Stimulated activated CD4-positive, alpha-beta T cell treated with anti-CD3 and anti-CD28 coated beads, Interleukin-4, amount 100 ng/mL, for 4 hours (primary cell): ENCODE results near the gene THBS4.
A peak's percentile ranks its signal among the peaks of the same experiment; 100 is the strongest.
"Not testable (repeated sequence)": the region's sequence is repeated elsewhere in the genome, so short reads cannot be mapped to it uniquely, and the experiment has no call there.

Experiments used
- DNase-seq, 2 experiments: peaks; one replicate each; pipeline ENCODE4 v3.0.0-alpha.2; 2020

THBS4 gene

DNA sequence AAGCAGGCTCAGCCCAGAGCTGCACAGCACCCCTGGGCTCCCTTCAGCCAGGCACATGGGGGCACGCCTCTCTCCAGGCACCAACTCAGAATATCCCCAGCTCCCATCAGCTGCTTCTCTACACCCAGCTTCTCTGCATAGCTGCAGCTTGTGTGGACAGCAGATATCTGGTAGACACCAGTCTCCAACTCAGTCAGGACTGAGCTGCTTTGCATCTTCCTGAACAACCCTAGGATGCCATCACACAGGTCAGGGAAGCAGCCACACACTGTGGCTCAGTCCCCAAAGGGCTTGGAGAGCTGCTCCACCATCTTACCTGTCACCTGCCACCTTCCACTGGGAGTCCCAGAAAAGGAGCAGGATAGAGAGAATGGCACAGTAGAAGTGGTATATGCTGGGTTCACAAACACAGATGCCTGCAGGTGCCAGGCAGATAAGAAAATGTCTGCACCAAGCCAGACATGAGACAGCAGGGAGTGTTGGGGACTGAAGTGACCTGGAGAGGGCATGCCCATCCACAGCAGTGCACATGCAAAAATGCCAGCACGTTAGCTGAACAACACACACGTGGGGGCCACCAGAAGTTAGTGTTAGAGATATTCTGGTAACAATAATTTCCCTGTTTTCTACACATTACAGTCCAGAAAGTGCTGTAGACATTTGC lies 42.0 kb downstream of the THBS4 start:
- no peak for DNase-seq

DNA sequence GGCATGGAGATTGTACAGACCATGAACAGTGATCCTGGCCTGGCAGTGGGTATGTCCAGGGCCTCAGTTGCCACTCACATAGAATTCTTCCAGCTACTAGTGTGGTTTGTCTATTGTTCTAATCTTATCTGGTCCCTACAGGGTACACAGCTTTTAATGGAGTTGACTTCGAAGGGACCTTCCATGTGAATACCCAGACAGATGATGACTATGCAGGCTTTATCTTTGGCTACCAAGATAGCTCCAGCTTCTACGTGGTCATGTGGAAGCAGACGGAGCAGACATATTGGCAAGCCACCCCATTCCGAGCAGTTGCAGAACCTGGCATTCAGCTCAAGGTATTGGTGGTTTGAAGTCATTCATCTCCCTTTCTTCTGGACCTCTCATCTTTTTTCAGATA lies 43.8 kb downstream of the THBS4 start:
- no peak for DNase-seq

DNA sequence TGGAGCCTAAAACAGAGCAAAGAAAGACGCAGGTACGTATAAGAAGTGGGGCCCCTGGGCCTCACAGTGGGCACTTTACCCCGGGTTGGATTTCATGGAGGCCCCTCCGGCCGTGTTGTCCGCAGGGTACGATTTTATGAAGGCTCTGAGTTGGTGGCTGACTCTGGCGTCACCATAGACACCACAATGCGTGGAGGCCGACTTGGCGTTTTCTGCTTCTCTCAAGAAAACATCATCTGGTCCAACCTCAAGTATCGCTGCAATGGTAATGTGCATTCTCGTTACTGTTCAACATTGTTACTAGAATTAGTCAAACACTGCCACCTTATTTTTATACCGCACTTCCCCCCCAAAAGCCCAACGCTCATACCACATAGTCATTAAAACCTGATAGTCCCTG lies 47.1 kb downstream of the THBS4 start:
- no peak for DNase-seq

DNA sequence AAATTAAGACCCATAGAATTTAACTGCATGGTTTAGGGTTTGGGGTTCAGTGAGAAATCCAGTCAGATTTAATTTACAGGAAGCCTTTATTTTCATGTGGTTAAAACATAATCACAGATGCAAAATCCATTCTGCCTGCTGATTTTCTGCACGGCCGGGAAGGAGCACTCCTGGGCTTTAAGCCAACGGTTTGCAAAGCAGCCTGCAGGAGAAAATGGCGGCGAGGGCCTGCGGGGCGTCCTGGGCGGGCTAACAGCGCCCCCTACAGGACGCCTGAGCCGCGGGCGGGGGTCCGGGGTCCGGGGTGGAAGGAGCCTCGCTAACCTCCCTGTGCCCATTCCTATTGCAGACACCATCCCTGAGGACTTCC lies 47.6 kb downstream of the THBS4 start:
- peak; percentile 25 to 61 for DNase-seq

DNA sequence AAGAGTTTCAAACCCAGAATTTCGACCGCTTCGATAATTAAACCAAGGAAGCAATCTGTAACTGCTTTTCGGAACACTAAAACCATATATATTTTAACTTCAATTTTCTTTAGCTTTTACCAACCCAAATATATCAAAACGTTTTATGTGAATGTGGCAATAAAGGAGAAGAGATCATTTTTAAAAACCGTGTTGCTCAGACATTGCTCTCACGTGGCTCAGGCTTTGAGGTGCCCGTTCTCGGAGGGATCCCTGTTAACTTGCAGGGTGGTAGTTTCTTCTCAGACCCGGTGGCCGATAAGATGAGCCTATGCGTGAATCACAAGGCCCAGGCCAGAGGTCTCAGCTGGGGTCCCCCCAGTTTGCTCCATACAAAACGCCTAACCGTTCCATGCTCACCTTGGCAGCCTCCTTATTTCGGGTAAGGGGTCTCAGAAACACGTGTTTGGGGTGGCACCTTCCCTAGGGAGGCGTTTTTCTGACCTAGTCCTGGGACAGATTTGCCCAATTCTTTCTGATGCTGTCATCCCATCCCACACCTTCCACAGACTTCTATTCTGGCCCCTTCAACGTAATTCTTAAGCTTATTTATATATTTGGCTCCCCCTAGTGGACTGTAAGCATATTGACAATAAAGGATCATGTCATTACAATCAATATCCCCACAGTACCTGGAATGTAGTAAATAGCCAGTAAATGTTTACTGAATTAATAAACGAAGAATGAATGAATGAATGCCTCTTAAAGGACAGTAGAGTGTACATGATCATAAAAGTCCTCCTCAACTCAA lies 48.1 kb downstream of the THBS4 start:
- DNase-seq, result peak in 1 of 2 experiments; percentile 5

DNA sequence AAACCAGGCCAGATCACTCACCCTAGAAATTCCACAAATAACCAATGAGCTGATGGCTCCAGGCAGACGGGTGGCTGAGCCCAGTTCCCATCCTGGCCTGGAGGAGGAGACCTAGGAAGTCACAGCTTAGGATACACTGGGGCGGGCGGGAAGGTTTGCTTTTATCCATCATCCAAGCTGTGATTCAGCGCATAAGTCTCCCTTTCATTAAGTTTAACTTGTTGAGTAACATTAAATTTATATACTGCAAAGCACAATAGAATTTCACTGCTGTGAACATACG lies 55.7 kb downstream of the THBS4 start:
- DNase-seq, result no peak

DNA sequence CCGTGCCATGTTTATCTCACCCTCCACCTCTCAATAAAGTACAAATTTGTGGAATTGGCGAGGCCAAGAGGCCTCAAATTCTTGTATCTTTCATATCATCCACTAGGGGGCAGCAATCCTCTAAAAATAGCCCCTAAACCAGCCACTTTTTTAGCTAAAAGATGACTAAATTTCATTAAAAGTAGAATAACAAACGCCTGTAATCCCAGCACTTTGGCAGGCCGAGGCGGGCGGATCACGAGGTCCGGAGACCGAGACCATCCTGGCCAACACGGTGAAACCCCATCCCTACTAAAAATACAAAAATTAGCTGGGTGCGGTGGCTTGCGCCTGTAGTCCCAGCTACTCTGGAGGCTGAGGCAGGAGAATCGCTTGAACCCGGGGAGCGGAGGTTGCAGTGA lies 56.6 kb downstream of the THBS4 start:
- DNase-seq, result peak in 1 of 2 experiments; percentile 6

DNA sequence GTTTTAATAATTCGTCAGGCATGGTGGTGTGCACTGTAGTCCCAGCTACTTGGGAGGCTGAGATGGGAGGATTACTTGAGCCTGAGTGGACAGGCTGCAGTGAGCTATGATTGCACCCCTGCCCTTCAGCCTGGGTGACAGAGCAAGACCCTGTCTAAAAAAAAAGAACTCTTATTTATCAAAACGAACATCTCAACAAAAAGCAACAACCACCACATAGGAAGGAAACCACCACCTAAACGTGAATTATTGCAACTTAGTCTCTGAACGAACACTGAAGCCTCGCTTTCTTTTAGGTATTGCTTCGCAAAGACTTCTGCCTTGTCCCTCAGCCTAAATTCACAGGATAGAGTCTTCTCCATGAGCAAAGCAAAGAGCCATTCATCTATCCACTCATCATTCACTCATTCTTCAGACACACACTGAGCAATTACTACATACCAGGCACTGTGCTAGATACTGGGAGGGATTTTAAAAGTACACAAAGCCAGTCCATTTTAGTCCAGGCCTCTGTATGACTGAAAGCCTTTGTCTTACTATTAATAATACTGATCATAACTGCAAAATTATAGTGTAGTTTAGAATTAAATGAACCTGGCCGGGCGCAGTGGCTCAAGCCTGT lies 57.4 kb downstream of the THBS4 start:
- no peak for DNase-seq

DNA sequence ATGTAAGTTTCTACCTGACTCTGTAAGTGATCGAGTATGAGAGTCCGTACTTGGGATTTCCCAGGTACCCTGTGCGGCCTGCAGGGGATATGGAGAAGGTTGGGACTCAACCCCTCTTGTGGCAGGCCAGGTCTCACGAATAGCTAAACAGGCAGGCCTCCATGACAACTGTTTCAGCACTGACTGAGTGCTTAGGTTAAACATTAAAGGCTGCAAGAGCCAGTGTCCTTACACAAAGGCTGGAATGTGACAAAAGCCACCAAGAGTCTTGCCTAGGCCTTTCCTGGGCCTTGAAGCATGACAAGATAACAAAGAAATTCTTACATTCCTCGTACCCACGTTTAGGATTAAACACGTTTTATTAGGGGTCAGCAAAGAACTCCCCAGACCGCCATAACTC lies 58.6 kb downstream of the THBS4 start:
- DNase-seq, result no peak

DNA sequence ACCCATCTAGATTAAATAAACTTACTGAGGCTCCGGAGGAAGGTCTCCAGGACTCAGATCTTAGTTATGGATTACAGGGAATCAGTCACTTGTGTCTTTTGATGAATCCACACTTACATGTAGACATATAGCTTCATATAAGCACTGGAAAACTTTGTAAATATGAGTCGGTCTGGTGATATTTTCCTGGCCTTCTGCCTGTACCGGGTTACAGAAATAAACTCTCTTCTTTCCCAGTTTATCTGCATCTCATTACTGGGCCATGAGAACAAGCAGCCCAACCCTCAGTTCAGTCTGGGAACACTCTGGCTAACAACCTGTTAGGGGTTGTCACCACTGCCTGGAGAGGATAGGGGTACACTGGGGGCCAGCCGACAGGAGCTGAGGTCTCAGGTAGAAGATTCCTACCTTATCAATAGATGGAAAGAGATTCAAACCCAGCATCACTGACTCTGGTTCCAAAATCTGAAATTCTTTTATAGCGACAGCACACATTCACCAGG lies 59.1 kb downstream of the THBS4 start:
- DNase-seq, result no peak

DNA sequence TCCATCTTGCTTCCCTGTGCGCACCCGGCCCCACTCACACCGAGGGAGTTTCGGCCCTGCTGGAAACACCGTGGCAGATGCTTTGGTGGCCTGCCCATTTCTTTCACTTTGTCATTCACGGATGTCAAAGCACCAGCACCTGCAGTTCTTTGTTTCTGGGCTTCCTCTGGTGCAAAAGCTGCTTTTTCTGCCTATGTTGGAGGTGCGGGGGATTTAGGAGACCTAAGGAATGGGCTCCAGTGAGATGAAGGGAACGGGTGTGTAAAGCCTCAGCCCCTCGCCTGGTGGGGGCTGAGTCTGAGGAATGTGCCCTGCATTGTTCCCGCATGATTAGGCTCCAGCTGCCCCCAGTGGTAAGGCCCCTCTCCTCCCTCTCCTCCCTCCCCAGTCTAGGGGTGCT lies 62.3 kb downstream of the THBS4 start:
- no peak for DNase-seq

DNA sequence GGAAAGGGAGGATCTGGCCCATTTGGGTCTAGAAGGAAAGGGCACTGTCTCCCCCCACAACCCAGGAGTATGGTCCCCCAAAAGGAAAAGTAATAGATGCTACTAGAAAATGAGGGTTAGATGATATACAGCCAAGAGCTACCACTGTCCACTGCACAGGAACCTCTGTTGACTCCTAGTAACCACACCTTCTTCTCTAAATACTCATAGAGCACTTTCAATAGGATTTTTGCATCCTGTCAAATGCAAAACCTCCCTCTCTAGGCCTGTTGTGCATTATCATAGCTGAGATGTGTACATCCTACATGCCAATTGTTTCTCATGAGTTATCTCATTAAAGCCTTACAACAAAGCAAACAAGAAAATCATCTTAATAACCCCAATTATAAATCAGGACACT lies 66.8 kb downstream of the THBS4 start:
- no peak for DNase-seq

DNA sequence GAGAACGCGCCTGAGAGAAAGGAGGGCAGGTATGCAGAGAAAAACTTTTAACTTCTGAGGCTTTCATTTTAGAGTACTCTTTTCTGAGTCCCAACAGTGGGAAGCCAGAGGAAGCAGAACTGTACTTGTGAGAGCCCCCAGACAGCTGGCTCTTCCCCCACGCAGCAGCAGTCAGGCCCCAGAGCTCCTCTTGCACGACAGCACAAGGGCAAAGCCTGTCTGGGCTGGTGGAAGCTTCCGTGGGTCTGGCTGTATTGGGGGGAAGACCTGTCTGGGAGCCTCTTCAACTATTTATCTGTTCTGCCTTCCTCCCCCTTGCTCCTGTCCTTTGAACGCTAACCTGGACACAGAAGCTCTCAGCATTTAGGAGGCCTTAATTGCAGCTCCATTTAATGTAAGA lies 68.2 kb downstream of the THBS4 start:
- DNase-seq, result no peak

DNA sequence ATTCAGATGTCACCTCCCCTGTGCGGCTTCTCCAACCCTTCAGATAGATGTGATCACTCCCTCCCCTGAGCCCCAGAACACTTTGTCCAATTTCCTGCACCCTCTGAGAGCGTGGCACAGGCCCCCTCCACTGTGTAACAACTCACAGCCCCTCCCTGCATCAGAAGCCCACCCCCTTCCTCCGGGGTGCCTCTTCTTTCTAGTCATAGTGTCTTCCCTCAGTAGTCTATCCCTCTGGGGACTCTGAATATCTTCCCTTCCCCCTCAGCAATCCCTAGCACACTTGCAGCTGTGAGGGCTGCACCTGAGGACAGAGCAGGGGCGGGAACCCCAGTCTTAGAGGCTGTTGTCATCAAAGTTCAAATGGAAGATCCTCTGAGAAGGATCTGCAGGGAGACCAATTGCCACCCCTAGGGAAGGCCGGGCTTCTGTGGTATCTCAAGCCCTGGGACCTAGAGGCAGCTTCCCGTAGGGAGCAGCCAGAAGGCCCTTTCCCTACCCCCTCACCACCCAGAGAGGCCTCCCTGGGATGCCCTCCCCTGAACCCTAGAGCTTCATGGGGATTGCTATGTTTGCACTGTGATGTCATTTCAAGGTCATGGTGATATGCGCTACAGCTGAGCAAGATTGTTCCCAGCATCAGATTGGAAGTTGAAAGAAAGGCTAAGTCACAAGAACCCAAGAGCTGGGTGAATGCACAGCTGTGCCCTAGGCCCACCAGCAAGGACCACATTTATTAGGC lies 70.7 kb downstream of the THBS4 start:
- no peak for DNase-seq

DNA sequence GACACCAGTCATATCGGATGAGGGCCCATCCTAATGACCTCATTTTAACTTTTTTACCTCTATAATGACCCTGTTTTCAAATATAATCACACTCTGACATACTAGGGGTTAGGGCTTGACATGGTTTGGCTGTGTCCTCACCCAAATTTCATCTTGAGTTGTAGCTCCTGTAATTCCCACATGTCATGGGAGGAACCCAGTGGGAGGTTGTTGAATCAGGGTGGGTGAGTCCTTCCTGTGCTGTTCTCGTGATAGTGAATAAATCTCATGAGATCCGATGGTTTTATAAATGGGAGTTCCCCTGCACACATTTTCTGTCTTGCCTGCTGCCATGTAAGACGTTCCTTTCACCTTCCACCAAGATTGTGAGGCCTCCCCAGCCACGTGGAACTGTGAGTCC lies 71.8 kb downstream of the THBS4 start:
- DNase-seq, result no peak

DNA sequence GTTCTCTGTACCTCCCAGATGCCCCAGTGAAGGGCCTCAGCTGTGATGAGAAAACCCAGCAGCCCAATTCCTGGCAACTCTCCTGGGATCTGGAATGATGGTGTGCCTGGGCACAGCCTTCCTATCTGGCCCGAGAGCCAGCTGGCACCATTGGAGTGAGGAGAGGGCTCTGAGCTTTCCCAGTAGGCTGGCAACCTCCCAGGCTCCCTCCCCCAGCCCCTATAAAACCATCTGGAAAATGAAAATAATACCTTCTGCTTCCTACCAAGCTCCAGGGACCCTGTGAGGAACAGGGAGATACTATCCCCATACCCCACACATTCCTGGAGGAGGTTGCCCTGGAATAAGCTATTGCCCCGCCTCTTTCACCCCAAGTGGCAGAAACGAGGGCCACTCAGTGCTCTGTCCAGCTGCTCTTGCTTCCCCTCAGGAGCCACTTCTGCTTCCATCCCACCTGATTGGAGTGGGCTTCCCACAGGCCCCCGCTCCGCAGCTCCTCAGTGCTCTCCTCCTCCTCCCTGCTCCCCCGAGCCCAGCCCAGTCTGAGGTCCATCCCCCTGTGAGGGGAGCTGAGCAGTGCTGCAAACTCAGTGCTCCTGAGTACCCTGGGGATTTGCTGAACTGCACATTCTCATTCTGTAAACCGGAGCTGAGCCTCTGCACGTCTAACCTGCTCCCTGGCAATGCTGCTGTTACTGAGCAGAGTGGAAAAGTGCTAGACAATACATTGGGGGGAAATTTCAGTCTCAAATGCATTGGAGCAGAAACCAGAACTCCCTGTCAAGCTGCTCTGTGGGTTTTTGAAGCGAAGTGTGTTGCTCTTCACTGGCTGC lies 74.7 kb downstream of the THBS4 start:
- no peak for DNase-seq

DNA sequence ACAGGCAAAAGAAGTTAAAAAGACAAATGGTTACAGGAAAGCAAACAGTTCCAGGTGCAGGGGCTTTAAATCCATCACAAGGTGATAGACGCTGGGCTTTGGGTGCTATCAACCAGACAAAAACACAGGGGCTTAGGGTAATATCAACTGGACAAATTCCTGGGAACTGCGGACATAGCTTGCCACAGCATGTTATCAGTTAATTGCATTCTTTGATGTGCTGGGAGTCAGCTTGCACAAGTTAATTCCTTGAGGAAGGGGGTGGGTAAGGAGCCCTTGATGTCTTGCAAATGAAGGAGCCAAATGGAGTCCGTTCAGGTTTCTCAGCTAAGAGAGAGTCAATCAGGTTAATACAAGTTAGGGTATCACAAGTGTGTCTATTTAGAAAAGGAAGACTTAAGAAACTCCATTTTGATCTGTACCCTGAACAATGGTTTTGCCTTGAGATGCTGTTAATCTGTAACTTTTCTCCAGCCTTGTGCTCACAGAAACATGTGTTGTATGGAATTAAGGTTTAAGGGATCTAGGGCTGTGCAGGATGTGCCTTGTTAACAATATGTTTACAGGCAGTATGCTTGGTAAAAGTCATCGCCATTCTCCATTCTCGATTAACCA lies 76.3 kb downstream of the THBS4 start:
- DNase-seq, result not testable (repeated sequence)

DNA sequence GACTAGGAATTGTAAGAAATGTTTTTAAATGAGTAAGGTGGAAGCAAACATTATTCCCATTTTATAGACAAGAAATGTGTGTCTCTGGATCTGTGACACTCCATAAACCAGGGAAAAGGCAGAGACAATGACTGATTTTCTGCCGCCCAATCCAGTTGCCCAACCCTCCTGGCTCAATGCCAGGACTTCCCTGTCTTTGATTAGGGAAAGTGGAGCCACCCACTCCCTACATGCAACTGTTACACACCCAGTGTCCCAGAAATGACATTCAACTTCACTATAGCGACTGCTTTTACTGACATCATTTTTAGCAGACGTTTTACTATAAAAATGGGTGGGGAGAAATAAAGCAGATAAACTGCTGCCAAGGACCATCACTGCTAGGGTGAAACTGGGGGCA lies 79.7 kb downstream of the THBS4 start:
- DNase-seq, result no peak

DNA sequence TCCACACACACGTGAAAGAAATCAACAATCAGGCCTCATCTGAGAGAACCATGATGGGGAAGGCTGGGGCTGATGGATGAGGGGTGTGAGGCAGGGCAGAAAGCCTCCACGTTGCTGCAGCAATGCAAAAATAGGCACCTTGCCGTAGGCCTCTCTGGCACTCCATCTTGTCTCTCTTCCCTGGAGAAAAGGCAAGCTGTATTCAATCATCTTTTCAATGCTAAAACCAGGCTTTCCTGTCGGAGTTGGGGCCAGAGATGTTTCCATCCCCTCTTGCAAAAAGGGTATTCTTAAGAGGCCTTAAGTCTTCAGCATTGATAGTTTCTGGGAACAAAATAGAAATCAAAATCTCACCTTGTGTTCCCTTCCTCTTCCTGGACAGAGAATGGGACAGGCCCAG lies 80.9 kb downstream of the THBS4 start:
- DNase-seq, result no peak

DNA sequence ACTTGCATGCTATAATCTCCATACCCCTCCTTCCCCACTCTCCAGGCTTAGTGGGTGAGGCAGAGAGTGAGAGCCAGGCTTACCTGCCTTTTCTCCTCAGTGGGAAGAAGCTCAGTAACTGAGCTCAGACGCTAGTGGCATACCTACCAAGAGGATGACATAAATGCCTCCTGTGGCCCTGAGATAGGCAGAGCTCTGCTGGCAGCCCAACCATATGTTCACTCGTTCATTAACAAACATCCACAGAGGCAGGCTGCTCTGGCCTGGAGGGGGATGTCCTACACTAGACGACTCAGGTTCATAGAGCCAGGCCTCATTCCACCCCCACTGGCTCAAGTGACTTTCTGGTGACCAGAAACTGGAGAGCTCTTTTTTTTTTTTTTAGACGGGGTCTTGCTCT lies 81.3 kb downstream of the THBS4 start:
- no peak for DNase-seq

DNA sequence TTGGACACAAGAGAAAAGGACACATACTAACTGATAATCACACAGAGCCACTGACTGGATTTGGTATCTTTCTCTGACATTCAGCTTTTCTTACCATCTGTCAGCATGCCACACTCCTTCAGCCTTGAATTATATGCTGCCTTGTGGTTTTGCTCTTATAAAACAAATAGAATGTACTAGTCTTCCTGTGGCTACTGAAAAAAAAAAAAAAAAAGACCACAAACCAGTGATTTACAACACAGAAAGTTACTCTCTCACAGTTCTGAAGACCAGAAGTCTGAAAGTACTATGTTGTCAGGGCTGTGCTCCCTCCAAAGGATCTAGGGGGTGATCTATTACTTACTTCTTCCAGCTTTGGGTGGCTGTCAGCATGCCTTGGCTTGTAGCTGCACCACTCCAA lies 82.3 kb downstream of the THBS4 start:
- no peak for DNase-seq

DNA sequence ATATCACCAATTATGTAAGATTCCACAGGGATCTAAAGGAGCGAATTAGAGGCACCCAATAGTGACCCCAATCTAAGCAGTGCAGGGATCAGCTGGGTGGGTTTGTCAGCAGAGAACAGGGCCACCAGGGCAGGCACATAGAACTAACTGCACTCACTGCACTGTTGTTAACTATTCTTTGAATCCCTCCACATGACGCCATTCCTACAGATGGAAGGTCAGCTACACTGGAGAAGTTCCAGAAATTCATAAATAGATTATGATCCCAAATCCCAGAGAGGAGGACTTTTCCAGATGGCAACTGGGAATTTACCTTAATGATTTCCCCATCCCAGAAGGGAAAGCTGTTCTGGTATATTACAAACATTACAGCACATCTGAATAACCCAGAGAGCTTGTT lies 84.2 kb downstream of the THBS4 start:
- DNase-seq, result no peak
